HepG2 (cell line): Measurements from ENCODE around the gene FAM234A. TPM values are rescaled to one million over a fixed set of nuclear protein-coding genes. Genes with fewer than 3 reads are reported as not detected.
A peak's percentile ranks its signal among the peaks of the same experiment; 100 is the strongest.

Experiments
- ATAC-seq: fragments of 200-7000 bp; cut with Tn5 transposase; 3 replicates; pipeline ENCODE4 v1.9.1; 2020; ENCODE audit warnings: mild to moderate bottlenecking, moderate library complexity
- BruUV-seq: library from RNA; stranded (reverse); fragments of 400-500 nt; replicated peaks from 2 replicates; lab custom pipeline; 2021; lab: Mats Ljungman, UMichigan
- CTCF ChIA-PET: fragments of 300-600 bp; formaldehyde crosslinking; extraction: SDS; loops from one replicate; lab custom pipeline; 2021; ENCODE audit warnings: low total read pairs, inconsistent platforms, low intra/inter-chr PET ratio; lab: Yijun Ruan, JAX
- POLR2A ChIA-PET: fragments of 350-600 bp; sonication (Branson Sonifier 250); formaldehyde crosslinking; loops from one replicate; lab custom pipeline; 2020; ENCODE audit warnings: antibody characterized with exemption, inconsistent platforms; lab: Yijun Ruan, JAX
- DNase-seq: peaks from one replicate; pipeline ENCODE4 v3.0.0-alpha.2; 2015; ENCODE audit warnings: low spot score
- FAIRE-seq: peaks from 3 replicates; lab custom pipeline; 2011; peaks lifted over from hg19 to GRCh38; lab: Jason Lieb, UNC
- H2AFZ ChIP-seq: one replicate; pipeline ENCODE4 v1.6.1; 2011; ENCODE audit warnings: low read length, inconsistent platforms
- H3K27ac ChIP-seq: fragments of 300-600 bp; 3 replicates; pipeline ENCODE4 v1.8.0; 2011; ENCODE audit warnings: mixed run types, mild to moderate bottlenecking, mixed read lengths, low read length, inconsistent platforms; ENCODE audit not compliant: insufficient read depth; ENCODE audit errors: extremely low read length
- H3K27me3 ChIP-seq, 2 experiments: fragments of 200-600 bp in 1 of 2; 2 replicates in 1 of 2; 3 replicates in 1 of 2; pipeline versions ENCODE4 v1.6.0 to v1.8.0; 2011; ENCODE audit warnings: low read length in 2 of 2, mild to moderate bottlenecking in 2 of 2, moderate library complexity in 2 of 2, inconsistent platforms in 1 of 2; ENCODE audit not compliant: insufficient read depth in 2 of 2, control insufficient read depth in 1 of 2
- H3K36me3 ChIP-seq, 2 experiments: fragments of 200-600 bp in 1 of 2; replicated peaks in 1 of 2; 2 replicates in 1 of 2; 3 replicates in 1 of 2; pipeline versions ENCODE4 v1.5.1 to v1.8.0; 2011; ENCODE audit warnings: low read length in 2 of 2, inconsistent platforms in 1 of 2; ENCODE audit not compliant: insufficient read depth in 2 of 2, control insufficient read depth in 1 of 2
- H3K4me1 ChIP-seq: 2 replicates; pipeline ENCODE4 v1.5.1; 2012; ENCODE audit warnings: low read length, inconsistent platforms; ENCODE audit not compliant: insufficient read depth
- H3K4me2 ChIP-seq: 2 replicates; pipeline ENCODE4 v1.6.0; 2011; ENCODE audit warnings: low read depth, low read length, inconsistent platforms
- H3K4me3 ChIP-seq, 3 experiments: fragments of 200-600 bp in 1 of 3; sonication (generic), shearing (Covaris generic) in 1 of 3; replicated peaks in 1 of 3; 2 replicates each; pipeline ENCODE4 v1.5.1; 2011 to 2016; ENCODE audit warnings: low read length in 3 of 3, inconsistent platforms in 2 of 3, low read depth in 2 of 3, mild to moderate bottlenecking in 2 of 3, control low read depth in 1 of 3, mixed read lengths in 1 of 3; ENCODE audit not compliant: insufficient read depth in 1 of 3
- H3K79me2 ChIP-seq: one replicate; pipeline ENCODE4 v1.6.1; 2011; ENCODE audit warnings: low read length, inconsistent platforms; ENCODE audit not compliant: insufficient read depth
- H3K9ac ChIP-seq: 2 replicates; pipeline ENCODE4 v1.6.0; 2011; ENCODE audit warnings: mild to moderate bottlenecking, low read depth, low read length, inconsistent platforms; ENCODE audit not compliant: insufficient read depth
- H3K9me3 ChIP-seq: 2 replicates; pipeline ENCODE4 v1.5.1; 2012; ENCODE audit warnings: mild to moderate bottlenecking, low read length
- H4K20me1 ChIP-seq: 2 replicates; pipeline ENCODE4 v1.6.0; 2011; ENCODE audit warnings: inconsistent platforms, mild to moderate bottlenecking, low read length, moderate library complexity; ENCODE audit not compliant: insufficient read depth
- ARID4A ChIP-seq: sonication (generic); formaldehyde crosslinking; IDR thresholded peaks from 2 replicates; pipeline ENCODE4 v1.5.0; 2020; ENCODE audit warnings: mild to moderate bottlenecking, missing genetic modification reagents, borderline replicate concordance
- MAX ChIP-seq: IDR thresholded peaks from 2 replicates; pipeline ENCODE4 v1.6.1; 2012; ENCODE audit warnings: inconsistent platforms
- MXD4 ChIP-seq: IDR thresholded peaks from 2 replicates; pipeline ENCODE4 v1.6.1; 2016; ENCODE audit warnings: mild to moderate bottlenecking, missing biosample characterization, missing genetic modification reagents
- SAP130 ChIP-seq: IDR thresholded peaks from 2 replicates; pipeline ENCODE4 v1.6.1; 2016; ENCODE audit warnings: low read depth
- THRA ChIP-seq: sonication (generic); formaldehyde crosslinking; IDR thresholded peaks from 2 replicates; pipeline ENCODE4 v1.4.0; 2020; ENCODE audit warnings: missing genetic modification reagents, borderline replicate concordance
- ZFX ChIP-seq: sonication (generic); formaldehyde crosslinking; IDR thresholded peaks from 2 replicates; pipeline ENCODE4 v1.4.0; 2020; ENCODE audit warnings: mild to moderate bottlenecking, low read depth, missing genetic modification reagents, moderate library complexity
- ZFY ChIP-seq: sonication (generic); formaldehyde crosslinking; IDR thresholded peaks from 2 replicates; pipeline ENCODE4 v1.4.0; 2020; ENCODE audit warnings: missing genetic modification reagents
- ZNF263 ChIP-seq: sonication (generic); formaldehyde crosslinking; IDR thresholded peaks from 2 replicates; pipeline ENCODE4 v1.4.0; 2020; ENCODE audit warnings: missing genetic modification reagents
- ZNF441 ChIP-seq: sonication (generic); formaldehyde crosslinking; IDR thresholded peaks from 2 replicates; pipeline ENCODE4 v1.7.0; 2021; ENCODE audit warnings: missing genetic modification reagents, borderline replicate concordance
- ZNF687 ChIP-seq: sonication (generic); formaldehyde crosslinking; IDR thresholded peaks from 2 replicates; pipeline ENCODE4 v1.5.1; 2020; ENCODE audit warnings: mild to moderate bottlenecking, missing genetic modification reagents, moderate library complexity
- ZNF883 ChIP-seq: sonication (generic); formaldehyde crosslinking; IDR thresholded peaks from 2 replicates; pipeline ENCODE4 v1.5.1; 2020; ENCODE audit warnings: mild to moderate bottlenecking, missing genetic modification reagents; ENCODE audit errors: not compliant biosample characterization
- WGBS: methylation state at CpG from one replicate; pipeline ENCODE4 v1.1.6; 2017; ENCODE audit warnings: low lambda C conversion rate; 5-methylcytosine and 5-hydroxymethylcytosine counted together
- in situ Hi-C: cut with HindIII; loops from 2 replicates; pipeline ENCODE4 v1.10.0; 2017; ENCODE audit warnings: low pct_unique_long_range_greater_than_20kb; ENCODE audit not compliant: extremely low pct_ligation_motif_present
- intact Hi-C: fragments of 100-400 bp; cut with micrococcal nuclease; formaldehyde crosslinking; loops from one replicate; pipeline ENCODE4 v1.10.0; 2022; ENCODE audit not compliant: unreplicated experiment
- polyA plus RNA-seq, 8 experiments: library from polyadenylated mRNA; depleted of rRNA in 3 of 8; stranded (reverse) in 7 of 8; unstranded in 1 of 8; fragments of >200 nt; fragmentation: Illumina TruSeq in 4 of 8; extraction: Trizol in 4 of 8; gene quantifications; 2 replicates each; pipeline versions ENCODE4 v1.2.1 to v1.2.3, GENCODE V29; 2011 to 2016; ENCODE audit warnings: low read depth in 4 of 8, missing spikeins in 1 of 8, mixed read lengths in 1 of 8; ENCODE audit not compliant: insufficient read depth in 1 of 8
- total RNA-seq, 5 experiments: library from RNA; depleted of rRNA; stranded (reverse); fragments of >200 nt; fragmentation: Illumina TruSeq; extraction: Trizol; gene quantifications; 2 replicates each; pipeline ENCODE4 v1.2.3, GENCODE V29; 2016; ENCODE audit warnings: low read depth in 1 of 5
- TF ChIP-seq, protein P1 (sequence below): sonication (generic); formaldehyde crosslinking; IDR thresholded peaks from 2 replicates; pipeline ENCODE4 v1.4.0; 2020; ENCODE audit warnings: mild to moderate bottlenecking, missing genetic modification reagents

FAM234A gene
- total and polyA plus RNA-seq, 2 of the 13 experiments (the other 11 are each of a cell fraction or from before 2014, with no cell fraction given): 29.2 to 34.4 TPM

DNA sequence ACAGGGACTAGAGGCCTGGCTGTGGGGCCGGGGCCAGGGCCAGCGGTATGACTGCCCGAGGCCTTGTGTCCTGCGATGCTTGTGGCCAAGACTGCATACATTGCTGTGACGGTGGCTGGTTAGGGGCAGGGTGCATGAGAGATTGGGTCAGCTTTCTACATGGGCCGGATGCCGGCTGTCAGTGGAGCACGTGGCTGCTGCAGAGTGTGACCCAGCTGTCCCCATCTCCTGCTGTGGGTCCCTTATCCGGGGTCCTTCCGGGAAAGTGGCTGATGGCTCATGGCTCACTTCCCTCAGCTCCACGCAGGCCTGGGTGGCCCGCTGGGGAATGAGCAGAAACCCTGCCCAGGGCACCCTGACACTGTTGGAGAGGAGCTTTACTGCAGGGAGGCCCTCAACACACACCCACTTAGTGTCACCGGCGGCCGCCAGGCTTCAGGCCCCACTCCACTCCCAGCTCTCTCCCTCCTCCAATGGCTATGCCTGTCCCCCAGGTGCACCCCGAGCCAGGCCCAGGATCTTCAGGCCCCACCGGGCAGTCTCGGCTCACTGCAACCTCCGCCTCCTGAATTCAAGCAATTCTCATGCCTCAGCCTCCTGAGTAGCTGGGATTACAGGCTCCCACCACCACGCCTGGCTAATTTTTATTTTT is 41.9 kb downstream of the FAM234A start:
- Histone ChIP-seq H3K4me3 (peak overlapping the region in 1 of 3 experiments; percentile 43; a peak in 1 of 6 replicates), H3K79me2 (no peaks in the 10 kb centered on the region), H3K36me3 (no peaks in the 10 kb centered on the region), H3K4me1 (peaks cover 30% of the 10 kb centered on the region), H4K20me1 (no peaks in the 10 kb centered on the region), H2AFZ (no peak overlapping the region), H3K27me3 (peaks cover 7 to 70% of the 10 kb centered on the region in 2 experiments), H3K4me2 (peak overlapping the region; percentile 45; the same call in 1 of the 2 replicates), H3K27ac (no peak overlapping the region), H3K9ac (no peak overlapping the region), H3K9me3 (no peaks in the 10 kb centered on the region)
- peak; percentile 23 for ATAC-seq
- BruUV-seq: no TSS peak
- FAIRE-seq: no peak
- no peak for DNase-seq
- in situ Hi-C loops (no loop called here), intact Hi-C loops (no loop called here)
- POLR2A ChIA-PET: interaction anchor here (0.6 kb wide), 1 partner anchor 76 kb away, joined by 3 read pairs; the partner anchor contains the start of gene AXIN1
- CTCF ChIA-PET: no interaction called here
- WGBS: 78% methylated on average over 4 of the region's 20 CpGs
- peak; percentile 41; the same call in 1 of the 2 replicates for TF ChIP-seq MXD4 (CRISPR knock-in tag)
- peak; percentile 75 for TF ChIP-seq ZNF687
- TF ChIP-seq ARID4A (CRISPR knock-in tag): peak; percentile 29; the same call in 1 of the 2 replicates
- no peak for TF ChIP-seq THRA
- peak; percentile 73 for TF ChIP-seq SAP130 (CRISPR knock-in tag)
- TF ChIP-seq ZFY (CRISPR knock-in tag): 0 out of 2 replicates have a peak, but pooled peaks have one; percentile 10
- TF ChIP-seq ZNF441 (CRISPR knock-in tag): no peak
- TF ChIP-seq ZNF263: no peak
- peak; percentile 24 for TF ChIP-seq ZNF883 (CRISPR knock-in tag)
- TF ChIP-seq, protein P1, sequence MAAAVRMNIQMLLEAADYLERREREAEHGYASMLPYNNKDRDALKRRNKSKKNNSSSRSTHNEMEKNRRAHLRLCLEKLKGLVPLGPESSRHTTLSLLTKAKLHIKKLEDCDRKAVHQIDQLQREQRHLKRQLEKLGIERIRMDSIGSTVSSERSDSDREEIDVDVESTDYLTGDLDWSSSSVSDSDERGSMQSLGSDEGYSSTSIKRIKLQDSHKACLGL: peak; percentile 62; the same call in 1 of the 2 replicates
- peak; percentile 61 for TF ChIP-seq MAX
- peak; percentile 27; the same call in 1 of the 2 replicates for TF ChIP-seq ZFX (CRISPR knock-in tag)
